GM11168 (cell line): ENCODE measurements around the gene RBM33.

Experiments
- in situ Hi-C: fragments of 300-500 bp; cut with MboI; formaldehyde crosslinking; loops from one replicate; pipeline ENCODE4 v1.12.0; 2022; ENCODE audit warnings: low sequenced_read_pairs; ENCODE audit not compliant: unreplicated experiment

RBM33 gene

DNA sequence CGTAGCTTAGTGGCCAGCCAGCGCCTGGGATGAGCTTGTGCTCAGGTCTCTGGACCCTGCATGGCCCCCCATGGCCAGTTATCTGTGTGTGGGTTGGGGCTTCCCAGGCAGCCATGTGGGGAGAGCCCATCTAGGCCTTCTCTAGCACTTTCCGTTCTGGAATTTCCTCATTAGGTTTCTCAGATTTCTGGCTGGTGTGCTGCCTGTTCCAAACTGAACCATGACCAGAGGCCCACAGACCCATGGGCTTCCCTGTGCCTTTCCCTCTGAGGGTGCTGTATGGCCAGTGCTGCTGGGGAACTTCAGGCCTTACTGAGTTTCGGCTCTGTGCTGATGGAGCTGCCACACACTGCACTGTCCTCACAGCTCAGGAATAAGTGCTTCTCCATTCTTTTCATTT lies 117.6 kb downstream of the RBM33 start:
- in situ Hi-C loops: loop anchor here (25.0 kb wide), 1 partner anchor 825 kb away; no protein-coding TSS in a partner anchor

DNA sequence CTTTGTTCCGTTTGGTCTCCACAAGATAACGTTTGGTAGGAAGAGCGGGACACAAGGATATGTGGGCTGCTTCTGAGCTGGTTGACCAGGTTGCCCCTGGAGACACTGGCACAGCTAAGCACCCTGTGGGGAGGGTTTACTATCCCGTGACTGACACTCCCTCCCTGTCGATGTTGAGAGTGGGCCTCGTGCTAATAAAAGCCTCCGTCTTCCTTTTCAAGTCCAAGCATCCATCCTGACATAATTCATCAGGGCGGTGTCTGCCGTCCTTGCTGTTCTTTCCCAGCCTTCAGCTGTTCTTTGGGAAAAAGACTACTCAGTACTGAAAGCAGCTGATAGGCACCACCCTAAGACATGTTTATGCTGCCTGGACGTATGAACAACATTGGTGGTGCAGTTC lies 118.2 kb downstream of the RBM33 start:
- in situ Hi-C loops: loop anchor here (25.0 kb wide), 1 partner anchor 825 kb away; no protein-coding TSS in a partner anchor

GRCh38 chr7:155763122-155763521 lies 118.7 kb downstream of the RBM33 start:
- in situ Hi-C loops: loop anchor here (25.0 kb wide), 1 partner anchor 826 kb away; no protein-coding TSS in a partner anchor

- in situ Hi-C loops: loop anchor here (25.0 kb wide), 1 partner anchor 827 kb away; no protein-coding TSS in a partner anchor
These were observed 119.4 kb downstream of the RBM33 start for GRCh38 chr7:155763691-155764437.

DNA sequence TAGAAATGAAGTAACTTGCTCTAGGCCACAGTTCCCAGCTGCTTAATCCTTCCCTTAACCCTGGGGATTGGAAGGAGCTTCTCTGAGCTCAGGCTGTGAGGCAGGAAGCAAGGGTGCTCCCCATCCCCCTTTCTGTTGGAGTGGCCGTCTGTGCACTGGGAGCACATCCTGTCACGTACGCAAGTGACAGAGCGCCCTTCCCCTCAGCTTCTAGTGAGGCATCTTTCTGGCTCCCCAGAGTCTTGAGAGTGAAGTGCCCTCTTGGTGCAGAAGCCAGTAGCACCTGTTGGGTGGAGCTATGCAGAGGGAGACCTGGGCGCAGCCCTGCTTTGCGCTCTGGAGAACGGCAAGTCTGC lies 120.0 kb downstream of the RBM33 start:
- in situ Hi-C loops: loop anchor here (25.0 kb wide), 1 partner anchor 827 kb away; no protein-coding TSS in a partner anchor

DNA sequence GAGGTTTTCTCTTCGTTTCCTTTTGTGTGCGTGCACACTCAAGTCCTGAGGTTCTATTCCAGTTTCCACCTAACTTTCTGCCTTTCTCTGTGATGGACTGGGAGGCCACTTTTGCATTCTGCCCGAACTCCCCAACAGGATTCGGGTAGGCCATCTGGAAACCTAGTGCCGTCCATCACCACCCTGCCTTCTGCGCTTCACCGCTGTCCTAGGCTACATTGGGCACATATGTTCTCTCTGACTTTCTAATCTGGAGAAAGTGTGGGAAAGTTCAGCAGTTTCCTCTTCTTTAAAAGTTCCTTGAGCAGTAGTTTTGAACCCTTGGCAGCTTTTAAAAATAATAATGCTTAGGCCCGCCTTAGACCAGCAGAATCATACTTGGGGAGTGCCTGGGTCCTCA lies 121.0 kb downstream of the RBM33 start:
- in situ Hi-C loops: loop anchor here (25.0 kb wide), 1 partner anchor 828 kb away; no protein-coding TSS in a partner anchor

DNA sequence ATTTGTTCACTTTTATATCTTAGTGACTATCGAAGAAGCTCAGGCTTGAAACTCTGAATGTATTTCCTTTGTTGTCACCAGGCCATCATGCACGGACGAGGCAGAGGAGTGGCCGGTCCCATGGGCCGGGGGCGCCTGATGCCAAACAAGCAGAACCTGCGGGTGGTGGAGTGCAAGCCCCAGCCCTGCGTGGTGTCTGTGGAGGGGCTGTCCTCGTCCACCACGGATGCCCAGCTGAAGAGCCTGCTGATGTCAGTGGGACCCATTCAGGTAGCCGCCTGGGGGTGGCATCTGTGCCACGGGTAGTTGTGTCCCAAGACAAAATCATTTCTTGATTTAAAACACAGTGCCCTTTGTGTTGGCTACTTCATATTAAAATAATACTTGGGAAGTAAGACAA lies 121.9 kb downstream of the RBM33 start:
- in situ Hi-C loops: loop anchor here (25.0 kb wide), 1 partner anchor 829 kb away; no protein-coding TSS in a partner anchor

GRCh38 chr7:155766966-155767916 lies 122.8 kb downstream of the RBM33 start:
- in situ Hi-C loops: loop anchor here (25.0 kb wide), 1 partner anchor 830 kb away; no protein-coding TSS in a partner anchor

DNA sequence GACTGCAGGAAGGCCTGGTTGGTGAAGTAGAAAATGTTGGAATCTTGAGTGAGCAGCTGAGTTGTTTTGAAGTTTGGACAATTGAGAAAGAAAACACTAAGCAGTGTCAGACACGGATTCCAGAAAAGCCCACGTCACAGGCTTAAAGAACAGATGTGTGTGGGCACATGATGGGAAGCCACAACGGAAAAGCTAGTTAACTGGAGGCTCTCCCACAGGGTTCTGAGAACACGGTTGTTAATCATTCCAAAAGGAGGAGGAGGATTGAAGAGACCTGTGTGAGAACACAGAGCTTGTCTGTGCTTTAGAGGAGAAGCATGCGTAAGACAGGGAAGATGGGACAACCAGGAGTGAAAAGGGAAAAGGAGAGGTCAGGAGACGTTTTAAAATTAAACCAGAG lies 125.2 kb downstream of the RBM33 start:
- in situ Hi-C loops: loop anchor here (10.0 to 25.0 kb wide), 2 partner anchors 165 to 832 kb away; no protein-coding TSS in a partner anchor

DNA sequence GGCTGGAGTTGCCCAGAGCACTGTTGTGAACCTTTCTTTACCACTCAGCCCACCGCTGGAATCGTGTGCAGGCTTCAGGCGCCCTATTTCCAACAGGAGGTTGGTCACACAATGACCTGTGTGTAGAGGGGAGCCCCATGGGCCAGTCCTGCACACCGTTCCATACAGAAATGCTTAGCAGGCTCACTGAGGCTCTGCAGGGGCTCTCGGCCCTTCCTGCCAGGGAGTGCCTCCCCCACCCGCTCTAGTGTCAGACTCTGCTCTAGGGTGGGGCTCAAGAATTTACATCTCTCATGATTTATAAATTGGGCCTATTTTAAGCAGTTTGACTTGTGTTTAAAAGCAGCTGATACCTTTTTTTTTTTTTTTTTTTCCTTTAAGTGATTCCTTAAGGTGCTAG lies 125.8 kb downstream of the RBM33 start:
- in situ Hi-C loops: loop anchor here (10.0 to 25.0 kb wide), 2 partner anchors 165 to 833 kb away; no protein-coding TSS in a partner anchor

DNA sequence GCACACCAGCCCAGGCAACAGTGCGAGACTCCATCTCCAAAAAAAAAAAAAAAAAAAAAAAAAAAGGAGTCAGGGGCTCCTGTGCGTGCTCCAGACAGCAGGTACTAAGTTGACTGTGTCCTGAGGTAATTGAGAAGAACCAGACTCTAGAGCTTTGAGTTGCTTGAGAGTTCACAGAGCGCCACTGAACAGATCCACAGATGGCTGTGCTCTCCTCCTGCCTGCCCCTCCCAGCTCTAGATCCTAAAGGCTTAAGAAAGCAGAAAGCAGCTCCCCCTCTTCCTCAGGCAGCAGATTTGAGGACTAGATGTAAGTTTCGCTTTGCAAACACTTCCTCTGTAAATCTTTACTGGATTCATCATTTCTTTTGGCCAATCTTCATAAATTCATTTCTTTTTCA lies 129.1 kb downstream of the RBM33 start:
- in situ Hi-C loops: loop anchor here (10.0 to 25.0 kb wide), 2 partner anchors 169 to 836 kb away; no protein-coding TSS in a partner anchor

GRCh38 chr7:155774947-155775346 lies 130.5 kb downstream of the RBM33 start:
- in situ Hi-C loops: loop anchor here (10.0 to 25.0 kb wide), 3 partner anchors 170 to 1037 kb away; no protein-coding TSS in a partner anchor

DNA sequence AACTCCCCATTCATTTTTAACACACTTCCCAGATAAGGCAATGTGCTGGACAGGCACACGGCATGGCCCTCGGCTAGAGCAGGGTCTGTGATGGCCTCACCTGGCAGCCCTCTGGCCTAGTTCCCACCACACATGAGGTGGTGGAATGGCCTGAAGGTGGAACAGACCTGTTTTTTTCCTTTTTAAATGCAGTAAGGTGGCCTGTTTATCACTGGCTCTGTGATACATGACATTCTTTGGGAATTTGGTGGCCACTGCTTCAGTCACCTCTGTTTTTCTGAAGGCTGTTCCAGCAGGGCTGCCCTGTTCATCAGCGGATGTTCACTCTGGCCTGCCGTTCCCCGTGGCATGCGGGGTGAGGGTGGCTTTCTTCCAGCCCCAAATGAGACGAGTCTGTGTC lies 131.2 kb downstream of the RBM33 start:
- in situ Hi-C loops: loop anchor here (10.0 to 25.0 kb wide), 2 partner anchors 171 to 1037 kb away; no protein-coding TSS in a partner anchor

- in situ Hi-C loops: loop anchor here (10.0 to 25.0 kb wide), 2 partner anchors 172 to 1036 kb away; no protein-coding TSS in a partner anchor
These were observed 132.1 kb downstream of the RBM33 start for GRCh38 chr7:155776606-155777005.

DNA sequence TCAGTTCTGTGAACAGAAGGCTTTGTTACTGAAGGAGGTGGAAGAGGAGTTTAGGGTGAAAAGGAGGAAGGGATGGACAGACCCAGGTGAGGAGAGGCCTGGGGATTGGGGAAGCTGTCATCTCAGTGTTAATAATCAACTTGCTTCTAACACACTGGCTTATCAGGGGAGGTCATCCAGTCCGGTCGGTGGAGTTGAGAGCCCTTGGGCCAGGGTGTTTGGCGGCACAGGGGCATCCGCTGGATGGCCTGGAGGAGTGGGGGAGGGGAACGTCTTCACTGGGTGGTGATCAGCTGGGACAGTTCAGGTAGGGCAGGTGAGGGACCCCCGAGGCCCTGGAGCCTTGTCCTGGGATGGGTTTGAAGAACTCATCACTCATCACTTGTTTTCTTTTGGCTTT lies 133.9 kb downstream of the RBM33 start:
- in situ Hi-C loops: loop anchor here (10.0 to 25.0 kb wide), 2 partner anchors 174 to 1034 kb away; no protein-coding TSS in a partner anchor

DNA sequence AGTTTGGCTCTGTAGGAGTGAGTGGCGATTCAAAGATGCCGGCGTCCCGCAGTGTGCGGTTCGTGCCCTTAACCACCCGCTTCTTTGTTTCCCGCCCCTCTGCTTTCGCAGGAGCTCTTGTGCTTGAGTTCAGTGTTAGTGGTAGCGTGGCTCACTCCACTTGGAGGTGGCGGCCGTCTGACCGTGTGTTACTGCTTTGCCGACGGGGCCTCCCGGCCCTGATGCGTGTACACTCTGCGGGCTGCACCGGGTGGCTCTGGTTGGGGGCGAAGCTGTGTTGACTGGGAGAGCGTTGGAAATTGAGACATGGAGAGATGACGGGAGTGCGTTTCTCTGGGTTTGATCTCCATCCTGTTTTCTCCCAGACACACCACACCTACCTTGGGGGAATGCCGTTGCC lies 136.4 kb downstream of the RBM33 start:
- in situ Hi-C loops: loop anchor here (25.0 kb wide), 1 partner anchor 1031 kb away; no protein-coding TSS in a partner anchor

DNA sequence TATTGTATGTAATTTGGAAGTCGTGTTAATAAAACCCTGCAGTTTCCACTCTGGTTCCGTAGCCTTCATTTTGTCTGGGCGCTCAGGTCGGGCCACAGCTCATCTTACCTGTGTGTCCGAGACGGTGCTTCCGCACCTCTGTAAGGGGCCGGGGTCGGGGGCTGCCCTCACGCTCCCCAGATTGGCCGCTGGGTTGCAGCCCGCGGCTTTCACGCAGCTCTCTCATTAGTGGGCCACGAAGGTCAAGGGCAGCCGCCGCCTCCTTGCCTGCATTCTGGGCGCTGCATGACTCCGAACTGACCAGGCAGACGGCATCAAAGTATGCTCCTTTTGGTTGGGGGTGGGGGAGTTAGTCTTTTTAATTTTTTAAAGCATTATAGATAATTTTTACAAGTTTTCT lies 137.0 kb downstream of the RBM33 start:
- in situ Hi-C loops: loop anchor here (25.0 kb wide), 1 partner anchor 1031 kb away; no protein-coding TSS in a partner anchor

GRCh38 chr7:155782466-155782865 lies 138.0 kb downstream of the RBM33 start:
- in situ Hi-C loops: loop anchor here (25.0 kb wide), 1 partner anchor 1030 kb away; no protein-coding TSS in a partner anchor

DNA sequence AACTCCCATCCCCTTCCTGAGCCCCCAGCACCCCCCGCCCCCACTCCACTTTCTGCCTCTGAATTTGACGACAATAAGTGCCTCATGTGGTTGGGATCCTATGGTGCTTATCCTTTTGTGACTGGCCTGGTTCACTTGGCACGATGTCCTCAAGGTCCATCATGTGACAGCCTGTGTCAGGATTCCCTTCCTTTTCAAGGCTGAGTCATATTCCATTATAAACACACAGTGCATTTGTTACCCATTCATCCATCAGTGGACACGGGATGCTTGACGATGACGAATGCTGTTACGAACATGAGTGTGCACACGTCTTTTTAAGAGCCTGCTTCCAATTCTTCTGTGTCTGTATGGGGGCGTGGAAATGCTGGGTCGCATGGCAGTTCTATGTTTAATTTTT lies 141.1 kb downstream of the RBM33 start:
- in situ Hi-C loops: loop anchor here (25.0 kb wide), 1 partner anchor 1027 kb away; no protein-coding TSS in a partner anchor

- in situ Hi-C loops: loop anchor here (25.0 kb wide), 1 partner anchor 1026 kb away; no protein-coding TSS in a partner anchor
These were observed 142.0 kb downstream of the RBM33 start for GRCh38 chr7:155786491-155786890.
